HepG2 (cell line): ENCODE results near the gene SPAG6. TPM values are rescaled to one million over a fixed set of nuclear protein-coding genes. Genes with fewer than 3 reads are reported as not detected.

Source experiments
- ATAC-seq: fragments of 200-7000 bp; cut with Tn5 transposase; 3 replicates; pipeline ENCODE4 v1.9.1; 2020; ENCODE audit warnings: mild to moderate bottlenecking, moderate library complexity
- BruUV-seq: library from RNA; stranded (reverse); fragments of 400-500 nt; replicated peaks from 2 replicates; lab custom pipeline; 2021; lab: Mats Ljungman, UMichigan
- CTCF ChIA-PET: fragments of 300-600 bp; formaldehyde crosslinking; extraction: SDS; loops from one replicate; lab custom pipeline; 2021; ENCODE audit warnings: low total read pairs, inconsistent platforms, low intra/inter-chr PET ratio; lab: Yijun Ruan, JAX
- POLR2A ChIA-PET: fragments of 350-600 bp; sonication (Branson Sonifier 250); formaldehyde crosslinking; loops from one replicate; lab custom pipeline; 2020; ENCODE audit warnings: antibody characterized with exemption, inconsistent platforms; lab: Yijun Ruan, JAX
- DNase-seq: peaks from one replicate; pipeline ENCODE4 v3.0.0-alpha.2; 2015; ENCODE audit warnings: low spot score
- FAIRE-seq: peaks from 3 replicates; lab custom pipeline; 2011; peaks lifted over from hg19 to GRCh38; lab: Jason Lieb, UNC
- H2AFZ ChIP-seq: one replicate; pipeline ENCODE4 v1.6.1; 2011; ENCODE audit warnings: low read length, inconsistent platforms
- H3K27ac ChIP-seq: fragments of 300-600 bp; 3 replicates; pipeline ENCODE4 v1.8.0; 2011; ENCODE audit warnings: mixed run types, mild to moderate bottlenecking, mixed read lengths, low read length, inconsistent platforms; ENCODE audit not compliant: insufficient read depth; ENCODE audit errors: extremely low read length
- H3K27me3 ChIP-seq, 2 experiments: fragments of 200-600 bp in 1 of 2; 2 replicates in 1 of 2; 3 replicates in 1 of 2; pipeline versions ENCODE4 v1.6.0 to v1.8.0; 2011; ENCODE audit warnings: low read length in 2 of 2, mild to moderate bottlenecking in 2 of 2, moderate library complexity in 2 of 2, inconsistent platforms in 1 of 2; ENCODE audit not compliant: insufficient read depth in 2 of 2, control insufficient read depth in 1 of 2
- H3K36me3 ChIP-seq, 2 experiments: fragments of 200-600 bp in 1 of 2; replicated peaks in 1 of 2; 2 replicates in 1 of 2; 3 replicates in 1 of 2; pipeline versions ENCODE4 v1.5.1 to v1.8.0; 2011; ENCODE audit warnings: low read length in 2 of 2, inconsistent platforms in 1 of 2; ENCODE audit not compliant: insufficient read depth in 2 of 2, control insufficient read depth in 1 of 2
- H3K4me1 ChIP-seq: 2 replicates; pipeline ENCODE4 v1.5.1; 2012; ENCODE audit warnings: low read length, inconsistent platforms; ENCODE audit not compliant: insufficient read depth
- H3K4me2 ChIP-seq: 2 replicates; pipeline ENCODE4 v1.6.0; 2011; ENCODE audit warnings: low read depth, low read length, inconsistent platforms
- H3K4me3 ChIP-seq, 3 experiments: fragments of 200-600 bp in 1 of 3; sonication (generic), shearing (Covaris generic) in 1 of 3; replicated peaks in 1 of 3; 2 replicates each; pipeline ENCODE4 v1.5.1; 2011 to 2016; ENCODE audit warnings: low read length in 3 of 3, inconsistent platforms in 2 of 3, low read depth in 2 of 3, mild to moderate bottlenecking in 2 of 3, control low read depth in 1 of 3, mixed read lengths in 1 of 3; ENCODE audit not compliant: insufficient read depth in 1 of 3
- H3K79me2 ChIP-seq: one replicate; pipeline ENCODE4 v1.6.1; 2011; ENCODE audit warnings: low read length, inconsistent platforms; ENCODE audit not compliant: insufficient read depth
- H3K9ac ChIP-seq: 2 replicates; pipeline ENCODE4 v1.6.0; 2011; ENCODE audit warnings: mild to moderate bottlenecking, low read depth, low read length, inconsistent platforms; ENCODE audit not compliant: insufficient read depth
- H3K9me3 ChIP-seq: 2 replicates; pipeline ENCODE4 v1.5.1; 2012; ENCODE audit warnings: mild to moderate bottlenecking, low read length
- H4K20me1 ChIP-seq: 2 replicates; pipeline ENCODE4 v1.6.0; 2011; ENCODE audit warnings: inconsistent platforms, mild to moderate bottlenecking, low read length, moderate library complexity; ENCODE audit not compliant: insufficient read depth
- AKNA ChIP-seq: sonication (generic); formaldehyde crosslinking; IDR thresholded peaks from 2 replicates; pipeline ENCODE4 v1.4.0; 2020; ENCODE audit warnings: missing genetic modification reagents, borderline replicate concordance
- ELF4 ChIP-seq: sonication (generic); formaldehyde crosslinking; IDR thresholded peaks from 2 replicates; pipeline ENCODE4 v1.5.0; 2020; ENCODE audit warnings: missing genetic modification reagents, mild to moderate bottlenecking, moderate library complexity, borderline replicate concordance
- KMT2B ChIP-seq: IDR thresholded peaks from 2 replicates; pipeline ENCODE4 v1.6.1; 2016; ENCODE audit warnings: missing genetic modification reagents, missing compliant biosample characterization
- MXD3 ChIP-seq: IDR thresholded peaks from 2 replicates; pipeline ENCODE4 v1.6.1; 2016; ENCODE audit warnings: mild to moderate bottlenecking, missing biosample characterization, missing genetic modification reagents
- NFE2L2 ChIP-seq: fragments of 150-350 bp; IDR thresholded peaks from 2 replicates; pipeline ENCODE4 v1.6.1; 2014; ENCODE audit warnings: low read length
- POGZ ChIP-seq: sonication (generic); formaldehyde crosslinking; IDR thresholded peaks from 2 replicates; pipeline ENCODE4 v1.4.0; 2020; ENCODE audit warnings: mild to moderate bottlenecking, missing genetic modification reagents
- YEATS2 ChIP-seq: sonication (generic); formaldehyde crosslinking; IDR thresholded peaks from 2 replicates; pipeline ENCODE4 v1.4.0; 2020; ENCODE audit warnings: missing genetic modification reagents, borderline replicate concordance
- YEATS4 ChIP-seq: sonication (generic); formaldehyde crosslinking; IDR thresholded peaks from 2 replicates; pipeline ENCODE4 v1.4.0; 2020; ENCODE audit warnings: missing genetic modification reagents, borderline replicate concordance
- ZNF142 ChIP-seq: sonication (generic); formaldehyde crosslinking; IDR thresholded peaks from 2 replicates; pipeline ENCODE4 v1.4.0; 2020; ENCODE audit warnings: missing genetic modification reagents
- ZNF30 ChIP-seq: sonication (generic); formaldehyde crosslinking; IDR thresholded peaks from 2 replicates; pipeline ENCODE4 v1.5.0; 2020; ENCODE audit warnings: mild to moderate bottlenecking, missing genetic modification reagents
- ZNF713 ChIP-seq: sonication (generic); formaldehyde crosslinking; IDR thresholded peaks from 2 replicates; pipeline ENCODE4 v1.4.0; 2020; ENCODE audit warnings: mild to moderate bottlenecking, missing genetic modification reagents
- ZNF720 ChIP-seq: sonication (generic); formaldehyde crosslinking; IDR thresholded peaks from 2 replicates; pipeline ENCODE4 v1.4.0; 2020; ENCODE audit warnings: missing genetic modification reagents
- ZNF740 ChIP-seq: sonication (generic); formaldehyde crosslinking; IDR thresholded peaks from 2 replicates; pipeline ENCODE4 v1.4.0; 2020; ENCODE audit warnings: missing genetic modification reagents
- ZNF780A ChIP-seq: sonication (generic); formaldehyde crosslinking; IDR thresholded peaks from 2 replicates; pipeline ENCODE4 v1.8.0; 2022; ENCODE audit warnings: mild to moderate bottlenecking, missing genetic modification reagents, moderate library complexity
- WGBS: methylation state at CpG from one replicate; pipeline ENCODE4 v1.1.6; 2017; ENCODE audit warnings: low lambda C conversion rate; 5-methylcytosine and 5-hydroxymethylcytosine counted together
- in situ Hi-C: cut with HindIII; loops from 2 replicates; pipeline ENCODE4 v1.10.0; 2017; ENCODE audit warnings: low pct_unique_long_range_greater_than_20kb; ENCODE audit not compliant: extremely low pct_ligation_motif_present
- intact Hi-C: fragments of 100-400 bp; cut with micrococcal nuclease; formaldehyde crosslinking; loops from one replicate; pipeline ENCODE4 v1.10.0; 2022; ENCODE audit not compliant: unreplicated experiment
- polyA plus RNA-seq, 8 experiments: library from polyadenylated mRNA; depleted of rRNA in 3 of 8; stranded (reverse) in 7 of 8; unstranded in 1 of 8; fragments of >200 nt; fragmentation: Illumina TruSeq in 4 of 8; extraction: Trizol in 4 of 8; gene quantifications; 2 replicates each; pipeline versions ENCODE4 v1.2.1 to v1.2.3, GENCODE V29; 2011 to 2016; ENCODE audit warnings: low read depth in 4 of 8, missing spikeins in 1 of 8, mixed read lengths in 1 of 8; ENCODE audit not compliant: insufficient read depth in 1 of 8
- total RNA-seq, 5 experiments: library from RNA; depleted of rRNA; stranded (reverse); fragments of >200 nt; fragmentation: Illumina TruSeq; extraction: Trizol; gene quantifications; 2 replicates each; pipeline ENCODE4 v1.2.3, GENCODE V29; 2016; ENCODE audit warnings: low read depth in 1 of 5

Gene SPAG6
- total and polyA plus RNA-seq, 2 of the 13 experiments (the other 11 are each of a cell fraction or from before 2014, with no cell fraction given): not detected

GRCh38 chr10:22391600-22391999, 46.3 kb downstream of the SPAG6 start:
- Histone ChIP-seq H3K4me2 (no peak overlapping the region), H3K9ac (no peak overlapping the region), H3K4me3 (no peak overlapping the region), H3K4me1 (no peaks in the 10 kb centered on the region), H3K79me2 (no peaks in the 10 kb centered on the region), H2AFZ (no peak overlapping the region), H3K9me3 (no peaks in the 10 kb centered on the region), H3K36me3 (no peaks in the 10 kb centered on the region), H3K27me3 (peaks cover 0 to 5% of the 10 kb centered on the region in 2 experiments; a peak in 1 of 5 replicates), H3K27ac (no peak overlapping the region), H4K20me1 (no peaks in the 10 kb centered on the region)
- ChIA-PET CTCF (no interaction called here), POLR2A (no interaction called here)
- FAIRE-seq (no peak), DNase-seq (no peak), ATAC-seq (no peak)
- WGBS: 38% methylated on average over 5 of the region's 5 CpGs
- in situ Hi-C loops: no loop called here
- BruUV-seq: no TSS peak
- intact Hi-C loops: no loop called here
- TF ChIP-seq NFE2L2 (no peak), MXD3 (no peak), ZNF713 (CRISPR knock-in tag) (no peak), AKNA (CRISPR knock-in tag) (no peak), ZNF780A (no peak), YEATS2 (CRISPR knock-in tag) (no peak), ZNF142 (no peak), KMT2B (CRISPR knock-in tag) (no peak), ZNF30 (no peak), ELF4 (CRISPR knock-in tag) (no peak), YEATS4 (no peak), ZNF740 (no peak), POGZ (CRISPR knock-in tag) (no peak), ZNF720 (CRISPR knock-in tag) (no peak)
